Stimulated activated CD4-positive, alpha-beta T cell treated with anti-CD3 and anti-CD28 coated beads, Interleukin-15, amount 100 ng/mL, for 1 hour (primary cell): ENCODE measurements around the gene CDH1.
"Not testable (repeated sequence)": the region's sequence is repeated elsewhere in the genome, so short reads cannot be mapped to it uniquely, and the experiment has no call there.

Experiments
- DNase-seq, 2 donors: peaks; one replicate each; pipeline ENCODE4 v3.0.0-alpha.2; 2020; ENCODE audit warnings: low read depth in 1 of 2, low spot score in 1 of 2

CDH1 gene

GRCh38 chr16:68787419-68787807 lies 50.3 kb downstream of the CDH1 start:
- DNase-seq: not testable (repeated sequence)

- DNase-seq: no peak
Observed at GRCh38 chr16:68790130-68790761, 53.2 kb downstream of the CDH1 start.

GRCh38 chr16:68790944-68791343 lies 53.9 kb downstream of the CDH1 start:
- DNase-seq: no peak

- DNase-seq: no peak
Observed at GRCh38 chr16:68792465-68793324, 55.6 kb downstream of the CDH1 start.

- no peak for DNase-seq
Observed at GRCh38 chr16:68793401-68793857, 56.3 kb downstream of the CDH1 start.

GRCh38 chr16:68798398-68798797 lies 61.3 kb downstream of the CDH1 start:
- no peak for DNase-seq

GRCh38 chr16:68800257-68800875 lies 63.3 kb downstream of the CDH1 start:
- DNase-seq: peak in 1 of 2 donors; percentile 12

GRCh38 chr16:68802190-68802589 lies 65.1 kb downstream of the CDH1 start:
- no peak for DNase-seq

- DNase-seq: no peak
Observed at GRCh38 chr16:68806422-68806821, 69.3 kb downstream of the CDH1 start.

GRCh38 chr16:68806981-68807380 lies 69.9 kb downstream of the CDH1 start:
- DNase-seq: no peak

- DNase-seq: no peak
Observed at GRCh38 chr16:68814516-68814915, 77.4 kb downstream of the CDH1 start.

- DNase-seq: no peak
Observed at GRCh38 chr16:68823401-68824135, 86.5 kb downstream of the CDH1 start.

GRCh38 chr16:68825427-68825826 lies 88.3 kb downstream of the CDH1 start:
- DNase-seq: no peak

- no peak for DNase-seq
Observed at GRCh38 chr16:68826652-68827051, 89.6 kb downstream of the CDH1 start.

- DNase-seq: no peak
Observed at GRCh38 chr16:68833251-68833650, 96.2 kb downstream of the CDH1 start.

- DNase-seq: no peak
Observed at GRCh38 chr16:68834550-68834949, 97.5 kb downstream of the CDH1 start.

- no peak for DNase-seq
Observed at GRCh38 chr16:68835970-68836369, 98.9 kb downstream of the CDH1 start.

- DNase-seq: no peak
Observed at GRCh38 chr16:68839831-68840230, 102.7 kb downstream of the CDH1 start.

- not testable (repeated sequence) for DNase-seq
Observed at GRCh38 chr16:68842964-68843481, 105.9 kb downstream of the CDH1 start.

- DNase-seq: peak; percentile 83 to 95
Observed at GRCh38 chr16:68843482-68844210, 106.6 kb downstream of the CDH1 start, which contains the start of gene TANGO6. Gene TANGO6 (plus strand): TSS chr16:68843531. CDS start chr16:68843618, 87 bp downstream.
